Measurements from ENCODE around the gene DAD1.

- TF ChIP-seq EZH2 (IDR thresholded peaks at IDR 0.05; ENCODE audit: insufficient read depth, poor library complexity, severe bottlenecking): no peak
- TF ChIP-seq EZH2phosphoT487 (IDR thresholded peaks at IDR 0.05; ENCODE audit: insufficient read depth, low read depth): no peak
Measured at GRCh38 chr14:22587247-22587646, 1.8 kb downstream of the DAD1 start.

Data from GM23248 (cell line).